ENCODE results near the gene PLEKHG3.

PLEKHG3 gene

GRCh38 chr14:64711039-64711438 is 6.8 kb downstream of the PLEKHG3 start:
- H3K9me3 ChIP-seq (ENCODE audit: low read length): no peaks in the 10 kb centered on the region
- H3K27ac ChIP-seq (ENCODE audit: low read depth, low read length): peak overlapping the region; percentile 73
- no peaks in the 10 kb centered on the region for H3K27me3 ChIP-seq (ENCODE audit: control insufficient read depth in 1 of 2, insufficient read depth in 2 of 2, low read length in 2 of 2)
- H3K9ac ChIP-seq (ENCODE audit: low read length): no peak overlapping the region
- no peaks in the 10 kb centered on the region for H3K36me3 ChIP-seq (ENCODE audit: insufficient read depth, low read length)
- no peak overlapping the region for H3K4me3 ChIP-seq (ENCODE audit: low read depth in 1 of 2, low read length in 2 of 2)
- peaks cover 63% of the 10 kb centered on the region for H3K4me1 ChIP-seq (ENCODE audit: insufficient read depth, low read length)

GRCh38 chr14:64713677-64714076 is 9.5 kb downstream of the PLEKHG3 start:
- H3K27ac ChIP-seq (ENCODE audit: low read depth, low read length): no peak overlapping the region
- H3K36me3 ChIP-seq (ENCODE audit: insufficient read depth, low read length): no peaks in the 10 kb centered on the region
- H3K9me3 ChIP-seq (ENCODE audit: low read length): no peaks in the 10 kb centered on the region
- no peak overlapping the region for H3K9ac ChIP-seq (ENCODE audit: low read length)
- peaks cover 63% of the 10 kb centered on the region for H3K4me1 ChIP-seq (ENCODE audit: insufficient read depth, low read length)
- no peak overlapping the region for H3K4me3 ChIP-seq (ENCODE audit: low read depth in 1 of 2, low read length in 2 of 2)
- H3K27me3 ChIP-seq (ENCODE audit: control insufficient read depth in 1 of 2, insufficient read depth in 2 of 2, low read length in 2 of 2): no peaks in the 10 kb centered on the region

GRCh38 chr14:64714432-64715025 is 10.3 kb downstream of the PLEKHG3 start:
- no peaks in the 10 kb centered on the region for H3K27me3 ChIP-seq (ENCODE audit: control insufficient read depth in 1 of 2, insufficient read depth in 2 of 2, low read length in 2 of 2)
- no peak overlapping the region for H3K27ac ChIP-seq (ENCODE audit: low read depth, low read length)
- H3K9ac ChIP-seq (ENCODE audit: low read length): no peak overlapping the region
- no peaks in the 10 kb centered on the region for H3K36me3 ChIP-seq (ENCODE audit: insufficient read depth, low read length)
- peaks cover 64% of the 10 kb centered on the region for H3K4me1 ChIP-seq (ENCODE audit: insufficient read depth, low read length)
- no peaks in the 10 kb centered on the region for H3K9me3 ChIP-seq (ENCODE audit: low read length)
- no peak overlapping the region for H3K4me3 ChIP-seq (ENCODE audit: low read depth in 1 of 2, low read length in 2 of 2)

- Histone ChIP-seq H3K4me3 (ENCODE audit: low read depth in 1 of 2, low read length in 2 of 2) (peak overlapping the region; percentile 50 to 58), H3K27me3 (ENCODE audit: control insufficient read depth in 1 of 2, insufficient read depth in 2 of 2, low read length in 2 of 2) (no peaks in the 10 kb centered on the region), H3K36me3 (ENCODE audit: insufficient read depth, low read length) (no peaks in the 10 kb centered on the region), H3K4me1 (ENCODE audit: insufficient read depth, low read length) (peaks cover 64% of the 10 kb centered on the region), H3K9me3 (ENCODE audit: low read length) (no peaks in the 10 kb centered on the region), H3K27ac (ENCODE audit: low read depth, low read length) (peak overlapping the region; percentile 65), H3K9ac (ENCODE audit: low read length) (peak overlapping the region; percentile 40)
Observed at GRCh38 chr14:64715146-64715627, 11.0 kb downstream of the PLEKHG3 start.

GRCh38 chr14:64715628-64716412 is 11.6 kb downstream of the PLEKHG3 start:
- H3K27me3 ChIP-seq (ENCODE audit: control insufficient read depth in 1 of 2, insufficient read depth in 2 of 2, low read length in 2 of 2): no peaks in the 10 kb centered on the region
- no peaks in the 10 kb centered on the region for H3K9me3 ChIP-seq (ENCODE audit: low read length)
- peak overlapping the region; percentile 50 to 58 for H3K4me3 ChIP-seq (ENCODE audit: low read depth in 1 of 2, low read length in 2 of 2)
- no peaks in the 10 kb centered on the region for H3K36me3 ChIP-seq (ENCODE audit: insufficient read depth, low read length)
- H3K4me1 ChIP-seq (ENCODE audit: insufficient read depth, low read length): peaks cover 66% of the 10 kb centered on the region
- H3K9ac ChIP-seq (ENCODE audit: low read length): peak overlapping the region; percentile 45
- peak overlapping the region; percentile 65 for H3K27ac ChIP-seq (ENCODE audit: low read depth, low read length)

- H3K9ac ChIP-seq (ENCODE audit: low read length): peak overlapping the region; percentile 13
- H3K36me3 ChIP-seq (ENCODE audit: insufficient read depth, low read length): no peaks in the 10 kb centered on the region
- peak overlapping the region in 1 of 2 donors; percentile 29 for H3K4me3 ChIP-seq (ENCODE audit: low read depth in 1 of 2, low read length in 2 of 2)
- peak overlapping the region; percentile 93 for H3K27ac ChIP-seq (ENCODE audit: low read depth, low read length)
- no peaks in the 10 kb centered on the region for H3K9me3 ChIP-seq (ENCODE audit: low read length)
- no peaks in the 10 kb centered on the region for H3K27me3 ChIP-seq (ENCODE audit: control insufficient read depth in 1 of 2, insufficient read depth in 2 of 2, low read length in 2 of 2)
- peaks cover 80% of the 10 kb centered on the region for H3K4me1 ChIP-seq (ENCODE audit: insufficient read depth, low read length)
Observed at GRCh38 chr14:64717870-64718269, 13.6 kb downstream of the PLEKHG3 start.

GRCh38 chr14:64718762-64719161 is 14.5 kb downstream of the PLEKHG3 start:
- H3K4me3 ChIP-seq (ENCODE audit: low read depth in 1 of 2, low read length in 2 of 2): no peak overlapping the region
- no peak overlapping the region for H3K9ac ChIP-seq (ENCODE audit: low read length)
- H3K27me3 ChIP-seq (ENCODE audit: control insufficient read depth in 1 of 2, insufficient read depth in 2 of 2, low read length in 2 of 2): no peaks in the 10 kb centered on the region
- H3K27ac ChIP-seq (ENCODE audit: low read depth, low read length): peak overlapping the region; percentile 93
- H3K4me1 ChIP-seq (ENCODE audit: insufficient read depth, low read length): peaks cover 84% of the 10 kb centered on the region
- H3K36me3 ChIP-seq (ENCODE audit: insufficient read depth, low read length): no peaks in the 10 kb centered on the region
- no peaks in the 10 kb centered on the region for H3K9me3 ChIP-seq (ENCODE audit: low read length)

GRCh38 chr14:64719601-64720000 is 15.4 kb downstream of the PLEKHG3 start:
- Histone ChIP-seq H3K27ac (ENCODE audit: low read depth, low read length) (peak overlapping the region; percentile 50), H3K9me3 (ENCODE audit: low read length) (no peaks in the 10 kb centered on the region), H3K4me1 (ENCODE audit: insufficient read depth, low read length) (peaks cover 90% of the 10 kb centered on the region), H3K36me3 (ENCODE audit: insufficient read depth, low read length) (no peaks in the 10 kb centered on the region), H3K27me3 (ENCODE audit: control insufficient read depth in 1 of 2, insufficient read depth in 2 of 2, low read length in 2 of 2) (no peaks in the 10 kb centered on the region), H3K9ac (ENCODE audit: low read length) (no peak overlapping the region), H3K4me3 (ENCODE audit: low read depth in 1 of 2, low read length in 2 of 2) (no peak overlapping the region)

- Histone ChIP-seq H3K9ac (ENCODE audit: low read length) (no peak overlapping the region), H3K27ac (ENCODE audit: low read depth, low read length) (peak overlapping the region; percentile 50), H3K4me1 (ENCODE audit: insufficient read depth, low read length) (peaks cover 90% of the 10 kb centered on the region), H3K36me3 (ENCODE audit: insufficient read depth, low read length) (no peaks in the 10 kb centered on the region), H3K9me3 (ENCODE audit: low read length) (no peaks in the 10 kb centered on the region), H3K27me3 (ENCODE audit: control insufficient read depth in 1 of 2, insufficient read depth in 2 of 2, low read length in 2 of 2) (no peaks in the 10 kb centered on the region), H3K4me3 (ENCODE audit: low read depth in 1 of 2, low read length in 2 of 2) (peak overlapping the region in 1 of 2 donors; percentile 19)
Observed at GRCh38 chr14:64720131-64720576, 15.9 kb downstream of the PLEKHG3 start.

- H3K4me3 ChIP-seq (ENCODE audit: low read depth in 1 of 2, low read length in 2 of 2): peak overlapping the region in 1 of 2 donors; percentile 19
- no peaks in the 10 kb centered on the region for H3K27me3 ChIP-seq (ENCODE audit: control insufficient read depth in 1 of 2, insufficient read depth in 2 of 2, low read length in 2 of 2)
- H3K9ac ChIP-seq (ENCODE audit: low read length): no peak overlapping the region
- peaks cover 89% of the 10 kb centered on the region for H3K4me1 ChIP-seq (ENCODE audit: insufficient read depth, low read length)
- no peaks in the 10 kb centered on the region for H3K36me3 ChIP-seq (ENCODE audit: insufficient read depth, low read length)
- peak overlapping the region; percentile 60 for H3K27ac ChIP-seq (ENCODE audit: low read depth, low read length)
- H3K9me3 ChIP-seq (ENCODE audit: low read length): no peaks in the 10 kb centered on the region
Observed at GRCh38 chr14:64721391-64721791, 17.2 kb downstream of the PLEKHG3 start.

GRCh38 chr14:64721899-64722298 is 17.7 kb downstream of the PLEKHG3 start:
- Histone ChIP-seq H3K4me3 (ENCODE audit: low read depth in 1 of 2, low read length in 2 of 2) (no peak overlapping the region), H3K9me3 (ENCODE audit: low read length) (no peaks in the 10 kb centered on the region), H3K27me3 (ENCODE audit: control insufficient read depth in 1 of 2, insufficient read depth in 2 of 2, low read length in 2 of 2) (no peaks in the 10 kb centered on the region), H3K36me3 (ENCODE audit: insufficient read depth, low read length) (no peaks in the 10 kb centered on the region), H3K9ac (ENCODE audit: low read length) (no peak overlapping the region), H3K27ac (ENCODE audit: low read depth, low read length) (peak overlapping the region; percentile 60), H3K4me1 (ENCODE audit: insufficient read depth, low read length) (peaks cover 88% of the 10 kb centered on the region)

Data from muscle layer of colon (tissue), 2 donors.